NK-92 (cell line): ENCODE results near the gene DCHS1.

Experiments
- DNase-seq: peaks from one replicate; lab custom pipeline; 2025; ENCODE audit not compliant: unreplicated experiment; lab: John Stamatoyannopoulos, UW

DCHS1 gene

DNA sequence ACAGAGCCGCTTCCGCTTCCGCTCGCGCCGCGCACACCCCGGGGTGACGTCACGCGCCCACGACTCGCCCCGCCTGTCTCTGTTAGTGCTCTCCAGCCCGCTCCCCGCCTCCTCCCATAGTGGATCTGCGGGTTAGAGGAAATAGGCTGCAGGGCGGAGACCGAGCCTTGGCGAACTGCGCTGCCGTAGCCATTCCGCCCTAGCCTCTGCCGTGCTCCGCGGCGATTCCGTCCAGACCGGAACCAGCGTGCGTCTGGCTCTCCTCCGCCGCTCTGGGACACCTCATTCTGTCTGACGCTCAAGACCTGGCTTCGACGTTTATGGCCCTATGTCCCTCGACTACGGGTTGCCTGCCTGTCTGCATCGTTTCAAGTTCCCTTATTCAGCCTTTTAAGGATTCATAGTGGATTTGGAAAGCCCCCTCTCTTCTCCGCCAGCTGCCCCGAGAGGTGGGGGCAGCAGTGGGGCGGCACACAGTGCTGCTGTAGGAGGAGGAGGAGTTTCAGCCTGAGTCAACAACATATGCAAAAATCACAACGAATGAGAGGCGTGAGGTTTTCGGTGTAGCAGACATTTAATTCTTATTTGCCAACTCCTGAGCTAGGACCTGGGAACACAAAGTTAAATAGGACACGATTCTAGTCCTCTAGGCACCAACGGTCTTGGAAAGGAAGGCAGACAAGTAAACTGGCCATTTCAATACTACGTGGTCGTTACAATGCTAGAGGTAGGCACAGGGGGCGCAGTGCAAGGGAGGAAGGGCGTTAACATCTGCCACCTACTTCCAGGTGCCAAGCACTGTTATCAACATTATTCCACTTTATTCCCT is 43.2 kb downstream of the DCHS1 start, which contains the start of gene TAF10:
TAF10 (minus strand) TSS at position 4 of the 829 bp plus-strand sequence. CDS start 27 bp downstream, outside the sequence.
- DNase-seq, result peak; percentile 68

DNA sequence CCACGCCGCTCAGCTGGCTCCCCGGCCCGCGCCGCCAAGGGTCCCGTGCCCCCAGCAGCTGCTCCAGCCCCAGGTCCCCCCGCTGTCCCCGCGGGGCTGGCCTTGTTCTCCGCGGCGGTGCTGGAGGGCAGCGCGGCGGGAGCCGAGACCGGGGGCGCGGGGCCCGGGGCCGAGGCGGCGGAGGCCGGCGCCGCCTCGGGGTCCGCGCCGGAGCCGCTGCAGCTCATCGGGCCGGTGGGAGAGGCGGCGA is 43.7 kb downstream of the DCHS1 start:
- DNase-seq, result no peak

DNA sequence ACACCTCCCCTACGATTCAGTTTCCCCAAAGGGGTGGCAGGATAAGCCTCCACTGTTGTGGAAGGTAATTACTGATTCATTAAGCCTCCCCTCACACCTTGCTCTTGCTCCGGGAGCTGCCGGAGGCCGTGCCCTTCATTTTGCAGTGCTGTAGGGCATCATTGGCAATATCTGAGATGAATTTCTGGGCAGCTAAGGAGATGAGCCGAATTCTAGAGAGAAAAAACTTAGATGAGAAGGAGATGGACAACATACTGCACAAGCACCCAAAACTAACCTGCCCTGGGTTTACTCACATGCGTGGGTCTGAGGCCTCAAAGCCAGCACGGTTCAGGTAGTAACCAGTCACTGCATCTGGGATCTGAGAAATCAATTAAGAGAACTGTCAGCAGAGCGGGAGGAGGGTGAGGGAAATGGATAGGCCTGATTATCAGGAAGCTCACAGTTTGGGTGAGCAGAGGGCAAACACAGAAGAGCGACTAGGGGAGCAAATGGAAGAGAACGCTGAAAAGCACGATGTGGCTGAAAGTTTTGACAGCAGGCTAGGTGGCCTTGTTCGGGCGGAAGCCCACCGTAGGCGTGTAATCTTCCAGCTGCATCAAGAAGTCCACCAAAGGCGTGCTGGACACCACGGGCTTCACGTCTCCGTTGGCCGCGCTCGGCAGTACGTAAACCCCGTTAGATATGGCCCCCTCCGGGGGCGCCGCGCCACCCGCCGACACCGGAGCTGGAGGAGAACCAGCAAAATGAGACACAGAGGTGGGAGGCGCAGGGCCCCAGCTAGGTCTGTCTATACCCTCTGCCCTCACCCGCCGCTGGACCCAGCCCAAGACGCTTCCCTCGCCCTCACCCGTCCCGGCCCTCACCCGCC is 44.3 kb downstream of the DCHS1 start:
- DNase-seq, result no peak

DNA sequence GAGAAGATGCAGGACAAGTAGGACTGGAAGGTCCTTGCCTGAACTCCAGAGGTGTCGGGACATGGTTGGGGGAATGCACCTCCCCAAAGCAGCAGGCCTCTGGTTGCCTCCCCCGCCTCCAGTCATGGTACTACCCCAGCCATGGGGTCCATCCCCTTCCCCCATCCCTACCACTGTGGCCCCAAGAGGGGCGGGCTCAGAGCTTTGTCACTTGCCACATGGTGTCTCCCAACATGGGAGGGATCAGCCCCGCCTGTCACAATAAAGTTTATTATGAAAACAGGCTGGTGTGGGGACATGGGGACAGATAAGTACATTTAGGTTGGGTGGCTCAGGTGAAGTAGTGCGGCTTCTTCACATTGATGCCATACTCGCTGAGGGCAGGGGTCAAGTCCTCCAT is 45.0 kb downstream of the DCHS1 start:
- DNase-seq, result no peak

DNA sequence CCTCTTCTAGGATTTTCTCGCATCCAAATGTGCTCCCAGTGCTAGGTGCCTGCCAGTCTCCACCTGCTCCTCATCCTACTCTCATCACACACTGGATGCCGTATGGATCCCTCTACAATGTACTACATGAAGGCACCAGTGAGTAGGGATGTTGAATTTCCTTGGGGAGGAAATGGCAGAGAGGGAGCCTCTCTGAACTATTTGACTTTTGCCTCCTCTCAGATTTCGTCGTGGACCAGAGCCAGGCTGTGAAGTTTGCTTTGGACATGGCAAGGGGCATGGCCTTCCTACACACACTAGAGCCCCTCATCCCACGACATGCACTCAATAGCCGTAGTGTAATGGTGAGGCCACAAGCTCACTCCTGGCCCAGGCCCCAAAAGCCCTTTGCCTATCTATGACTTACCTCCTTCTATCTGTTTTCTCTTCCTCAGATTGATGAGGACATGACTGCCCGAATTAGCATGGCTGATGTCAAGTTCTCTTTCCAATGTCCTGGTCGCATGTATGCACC is 46.0 kb downstream of the DCHS1 start:
- no peak for DNase-seq

DNA sequence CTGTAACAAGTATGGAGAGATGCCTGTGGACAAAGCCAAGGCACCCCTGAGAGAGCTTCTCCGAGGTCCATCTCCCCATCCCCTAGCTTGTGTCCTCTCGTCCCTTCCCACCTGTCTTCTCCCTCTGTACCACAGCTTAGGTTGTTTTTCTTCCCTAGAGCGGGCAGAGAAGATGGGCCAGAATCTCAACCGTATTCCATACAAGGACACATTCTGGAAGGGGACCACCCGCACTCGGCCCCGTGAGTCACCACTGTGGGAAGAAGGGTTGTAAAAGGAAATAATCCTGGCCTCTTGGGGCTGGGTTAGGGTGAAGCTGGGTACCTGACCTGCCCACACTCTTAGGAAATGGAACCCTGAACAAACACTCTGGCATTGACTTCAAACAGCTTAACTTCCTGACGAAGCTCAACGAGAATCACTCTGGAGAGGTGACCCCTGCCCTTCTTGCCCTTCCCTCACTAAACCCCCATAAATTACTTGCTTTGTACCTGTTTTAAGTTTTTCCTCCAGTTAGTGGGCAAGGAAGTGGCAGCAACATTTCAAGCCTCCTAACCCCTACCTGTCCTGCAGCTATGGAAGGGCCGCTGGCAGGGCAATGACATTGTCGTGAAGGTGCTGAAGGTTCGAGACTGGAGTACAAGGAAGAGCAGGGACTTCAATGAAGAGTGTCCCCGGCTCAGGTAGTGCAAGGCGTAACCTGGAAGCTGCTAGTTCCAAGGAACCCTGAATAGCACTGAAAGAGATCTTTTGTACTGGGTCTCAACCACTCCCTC is 46.7 kb downstream of the DCHS1 start:
- no peak for DNase-seq

DNA sequence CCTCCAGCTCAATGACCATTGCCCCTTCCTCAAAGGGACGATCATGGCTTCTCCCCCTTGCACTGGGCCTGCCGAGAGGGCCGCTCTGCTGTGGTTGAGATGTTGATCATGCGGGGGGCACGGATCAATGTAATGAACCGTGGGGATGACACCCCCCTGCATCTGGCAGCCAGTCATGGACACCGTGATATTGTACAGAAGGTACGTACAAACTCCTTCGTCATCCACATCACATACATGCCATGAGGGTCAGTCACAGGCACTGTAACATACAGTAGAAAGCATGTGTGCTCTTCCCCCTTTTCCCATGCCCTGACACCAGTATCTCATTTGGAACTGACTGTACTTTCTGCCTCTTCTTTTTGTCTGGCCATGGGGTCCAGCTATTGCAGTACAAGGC is 47.6 kb downstream of the DCHS1 start:
- no peak for DNase-seq

DNA sequence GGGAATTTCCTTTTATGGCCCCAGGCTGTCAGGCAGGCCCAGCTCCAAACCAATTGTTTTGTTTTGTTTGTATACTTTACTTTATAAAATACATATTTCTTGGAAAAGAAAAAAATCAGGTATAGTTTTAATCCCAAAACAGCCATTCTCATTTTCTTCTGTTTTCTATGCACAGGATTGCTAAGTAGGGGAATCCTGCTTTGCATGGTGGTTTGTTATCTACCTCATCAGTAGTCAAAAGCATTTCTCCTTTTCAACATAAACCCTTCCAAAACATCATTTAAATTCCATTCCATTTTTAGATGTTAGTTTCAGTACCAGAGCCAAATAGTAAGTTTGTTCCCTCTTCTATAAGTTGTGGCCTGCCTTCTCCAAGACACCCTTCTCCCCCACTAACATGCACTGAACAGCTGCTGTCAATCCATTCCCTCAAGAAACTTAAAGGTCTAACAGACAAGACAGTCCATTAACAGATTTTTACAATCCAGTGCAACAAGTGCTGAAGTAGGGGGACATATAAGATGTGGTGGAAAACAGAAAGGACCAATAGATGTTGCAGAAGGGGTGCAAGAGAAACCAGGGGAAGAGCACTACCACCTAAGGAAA is 48.3 kb downstream of the DCHS1 start:
- no peak for DNase-seq

DNA sequence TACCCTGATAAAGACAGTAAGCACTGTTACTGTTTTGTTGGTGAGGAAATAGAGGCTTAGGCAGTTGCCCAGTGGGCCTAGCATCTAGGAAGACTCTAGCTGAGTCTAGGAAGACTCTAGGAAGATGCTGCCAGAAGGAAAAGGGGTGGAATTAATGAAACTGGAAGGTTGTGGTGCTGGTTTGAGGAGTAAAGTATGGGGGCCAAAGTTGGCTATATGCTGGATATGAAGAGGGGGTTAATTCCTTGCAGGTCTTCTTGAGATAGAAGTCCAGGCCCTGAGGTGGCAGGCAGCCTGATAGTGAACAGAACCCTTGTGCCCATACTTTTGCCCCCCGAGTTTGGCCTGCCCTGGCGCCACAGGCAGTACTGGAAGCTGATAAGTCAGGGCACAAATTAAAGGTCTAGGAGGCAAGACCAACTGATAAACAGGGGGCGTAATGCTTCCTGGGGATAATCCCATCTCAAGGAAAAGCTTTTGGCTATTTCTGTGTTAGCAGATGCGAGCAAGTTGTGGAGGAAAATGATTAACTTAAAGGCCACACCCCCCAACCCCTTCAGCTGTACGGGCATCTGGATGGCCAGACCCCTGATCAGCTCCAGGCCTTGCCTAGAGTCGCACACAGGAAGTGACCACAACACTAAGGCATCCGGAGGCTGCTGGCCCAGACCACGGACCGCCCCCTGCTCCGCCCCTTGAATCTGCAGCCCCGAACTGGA is 49.0 kb downstream of the DCHS1 start:
- DNase-seq, result no peak

DNA sequence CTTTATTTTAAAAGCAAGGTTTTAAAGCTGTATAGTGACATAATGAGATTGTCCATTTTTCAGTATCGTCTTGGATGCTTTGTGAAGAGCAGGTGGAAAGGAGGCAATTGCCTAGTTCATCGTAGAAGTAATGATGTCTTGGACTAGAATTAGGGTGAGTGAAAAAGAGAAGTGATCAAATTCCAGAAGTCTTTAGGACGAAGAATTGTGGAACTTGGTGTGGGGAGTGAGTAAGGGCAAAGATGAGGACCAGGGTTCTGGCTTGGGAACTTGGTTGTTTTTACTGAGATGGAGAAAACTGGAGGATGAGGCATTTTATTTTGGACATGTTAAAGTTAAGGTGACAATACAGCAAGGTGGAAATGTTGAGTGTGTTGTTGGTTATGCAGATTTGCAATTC is 50.8 kb downstream of the DCHS1 start:
- no peak for DNase-seq

DNA sequence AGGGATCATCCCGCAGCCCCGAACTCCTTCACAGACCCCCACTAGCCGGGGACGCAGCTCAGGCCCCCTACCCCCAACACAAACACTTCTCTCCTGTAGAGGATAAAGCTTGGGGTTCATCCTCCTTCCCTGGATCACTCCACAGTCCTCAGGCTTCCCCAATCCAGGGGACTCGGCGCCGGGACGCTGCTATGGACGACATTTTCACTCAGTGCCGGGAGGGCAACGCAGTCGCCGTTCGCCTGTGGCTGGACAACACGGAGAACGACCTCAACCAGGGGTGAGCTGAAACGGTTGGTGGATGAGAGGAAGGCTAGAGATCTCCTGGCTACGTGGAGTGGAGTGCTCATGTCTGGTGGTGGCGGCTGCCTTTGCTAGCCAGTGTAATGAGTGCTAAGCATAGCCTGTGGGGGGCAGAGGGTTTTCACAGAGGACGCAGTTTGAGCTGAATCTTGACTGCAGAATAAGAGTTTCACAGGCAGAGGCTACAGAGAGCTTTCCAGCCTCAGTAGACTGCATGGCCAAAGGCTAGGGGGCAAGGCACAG is 51.5 kb downstream of the DCHS1 start:
- no peak for DNase-seq

DNA sequence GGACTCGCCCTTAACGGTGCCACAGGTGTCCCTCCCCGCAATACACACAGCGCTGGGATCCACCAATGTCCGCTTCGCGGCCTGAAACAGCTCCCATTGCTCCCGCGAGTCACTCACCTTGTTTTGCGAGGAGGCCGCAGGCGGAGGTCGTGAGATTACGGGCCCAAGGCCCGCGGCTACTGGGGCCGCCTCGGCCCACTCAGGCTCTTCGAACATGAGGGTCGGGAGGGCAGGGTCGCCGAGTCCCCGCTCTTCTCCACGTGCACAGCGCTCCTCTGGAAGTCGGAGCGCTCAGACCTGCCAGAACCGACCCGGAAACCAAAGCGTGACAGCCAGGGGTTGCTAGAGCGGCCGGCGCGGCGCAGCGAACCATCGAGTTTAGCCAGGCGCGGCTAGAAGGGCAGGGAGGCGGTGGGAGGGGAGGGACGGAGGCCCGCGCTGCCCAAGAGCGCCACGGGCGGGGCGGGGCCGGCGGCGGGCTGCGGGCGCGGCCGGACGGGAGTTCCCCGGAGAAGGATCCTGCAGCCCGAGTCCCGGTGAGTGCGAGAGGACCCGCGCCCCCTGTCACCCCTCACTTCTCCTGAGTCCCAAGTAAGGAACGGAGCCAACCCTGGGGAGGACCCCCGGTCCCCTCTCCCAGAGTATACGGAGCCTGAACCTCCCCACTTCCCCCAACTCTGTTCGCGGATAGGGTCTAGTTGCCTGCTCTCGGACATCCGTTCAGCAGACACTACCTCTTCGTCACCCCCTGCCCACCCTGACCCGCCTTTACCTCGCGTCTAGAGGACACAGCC is 52.1 kb downstream of the DCHS1 start, which contains the start of the genes ILK and RRP8:
ILK (plus strand) TSS at position 488 of the 794 bp plus-strand sequence. CDS start 498 bp downstream, outside the sequence.
RRP8 (minus strand) TSS at position 330 of the 794 bp plus-strand sequence; CDS start at position 216, 114 bp downstream.
- no peak for DNase-seq

DNA sequence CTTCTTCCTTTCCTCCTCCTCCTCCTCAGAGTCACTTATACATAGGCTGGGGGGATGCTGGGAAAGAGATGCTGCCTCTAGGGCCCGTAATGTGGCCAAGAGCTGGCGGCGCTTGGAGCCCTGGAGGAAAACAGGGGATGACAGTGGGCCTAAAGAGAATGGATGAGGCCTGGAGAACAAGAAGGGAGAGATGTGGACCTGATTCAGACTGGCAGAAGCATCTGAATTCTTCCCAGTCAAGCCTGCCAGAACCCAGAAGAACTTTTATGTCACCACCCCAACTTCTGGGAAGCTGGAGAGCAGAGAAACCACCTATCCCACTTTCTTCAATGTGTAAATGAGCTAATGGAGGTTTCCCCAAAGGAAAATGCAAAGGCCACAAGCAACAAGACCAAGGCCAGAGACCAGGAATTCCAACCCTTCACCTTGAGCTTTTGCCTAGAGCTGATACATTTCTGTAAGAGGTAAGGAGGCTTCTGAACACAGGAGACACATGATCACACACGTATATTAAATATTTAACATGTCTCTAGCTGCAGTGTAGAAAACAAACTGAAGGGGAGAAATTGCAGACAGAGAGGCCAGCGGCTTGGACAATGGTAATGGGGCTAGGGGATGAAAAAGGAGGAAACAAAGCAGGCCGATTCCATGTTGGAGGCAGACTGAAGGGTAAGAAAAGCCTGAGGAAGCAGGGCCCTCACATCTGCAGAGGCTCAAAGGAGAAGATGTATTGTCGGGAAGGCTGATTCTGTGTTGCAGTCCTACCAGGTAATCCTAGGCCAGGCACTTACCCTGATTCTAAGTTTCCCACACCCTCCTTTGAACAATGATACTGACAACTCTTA is 53.3 kb downstream of the DCHS1 start:
- DNase-seq, result no peak

DNA sequence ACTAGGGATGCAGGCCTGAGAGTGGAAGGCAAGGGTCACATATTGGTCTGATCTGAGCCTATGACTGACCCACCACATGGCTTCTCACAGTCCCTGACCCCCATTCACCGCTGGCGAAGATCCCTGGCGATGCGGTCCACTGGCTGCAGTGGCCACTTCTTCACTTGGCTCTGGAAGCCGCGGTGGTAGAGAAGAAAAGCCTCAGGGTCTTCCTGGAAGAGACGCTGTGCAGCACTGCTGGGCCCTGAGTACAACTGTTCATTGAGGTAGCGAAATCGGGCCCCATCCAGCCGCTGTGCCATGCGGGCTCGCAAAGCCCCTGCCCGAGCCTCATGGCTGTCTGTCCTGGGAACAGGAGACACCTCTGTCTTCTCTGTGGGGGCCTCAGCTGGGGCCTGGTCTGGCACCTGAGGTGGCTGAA is 54.6 kb downstream of the DCHS1 start:
- no peak for DNase-seq

DNA sequence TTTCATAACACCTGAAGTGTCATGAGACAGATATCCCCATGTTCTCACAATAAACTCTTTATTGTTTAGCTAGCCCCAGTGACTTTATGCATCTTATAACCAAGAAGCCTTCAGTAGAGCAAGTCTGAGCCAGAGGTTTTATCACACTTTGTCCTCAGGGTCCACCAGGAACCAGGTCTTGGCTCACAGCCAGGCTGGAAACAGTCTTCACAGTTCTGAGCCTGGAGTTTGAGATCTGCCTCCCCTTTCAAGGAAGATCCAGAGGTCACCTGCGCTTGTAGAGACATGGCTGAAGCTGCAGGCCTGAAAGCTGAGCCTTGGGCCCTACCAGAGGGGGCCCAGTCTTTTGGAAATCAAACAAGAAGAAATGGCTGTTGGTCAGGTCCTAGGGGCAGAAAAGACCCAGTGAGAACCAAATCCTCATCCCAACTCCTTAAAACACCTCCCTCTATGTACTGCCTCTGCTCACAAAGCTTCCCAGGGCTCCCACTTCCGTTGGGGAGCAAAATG is 55.7 kb downstream of the DCHS1 start:
- DNase-seq, result no peak

DNA sequence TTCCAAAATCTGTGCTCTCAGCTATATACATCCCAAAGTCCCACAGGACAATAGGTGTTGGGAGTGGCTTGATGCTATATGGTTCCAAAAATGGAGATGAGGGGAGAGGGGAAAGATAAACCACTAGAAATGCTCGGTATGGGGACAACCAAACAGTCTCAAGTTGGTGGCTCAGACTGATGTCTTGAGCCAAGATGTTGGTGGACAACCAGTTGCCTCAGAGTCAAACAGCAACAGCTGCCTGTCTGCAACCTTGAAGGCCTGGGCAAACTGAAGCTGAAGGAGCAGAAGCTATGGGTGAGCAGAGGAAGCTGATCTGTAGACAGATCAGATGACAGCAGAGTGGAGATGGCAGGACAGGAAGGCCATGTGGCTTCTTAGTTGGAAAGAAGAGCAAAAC is 56.2 kb downstream of the DCHS1 start:
- no peak for DNase-seq

DNA sequence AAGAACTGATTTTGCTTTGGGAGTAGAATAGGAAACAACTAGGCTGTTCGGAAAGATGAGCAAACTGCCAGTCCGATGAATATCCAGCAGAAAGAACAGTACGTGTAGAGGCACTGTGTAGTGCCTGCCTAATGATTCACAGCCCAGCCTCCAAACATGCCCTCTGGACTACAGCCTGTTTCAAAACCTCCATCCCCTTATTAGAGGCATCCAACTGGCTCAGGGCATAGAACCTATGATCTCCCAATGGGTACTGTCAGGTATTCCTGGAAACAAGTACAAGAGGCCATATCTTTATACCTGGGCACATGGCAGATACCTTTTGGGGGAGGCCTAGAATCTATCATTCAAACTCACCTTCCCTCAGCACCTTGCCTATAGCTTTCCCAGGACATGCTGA is 57.1 kb downstream of the DCHS1 start:
- no peak for DNase-seq
